Stimulated activated CD4-positive, alpha-beta T cell treated with anti-CD3 and anti-CD28 coated beads, Interleukin-1b, Interleukin-23, amount 100 ng/mL, for 48 hours (primary cell): ENCODE data around the gene CCDC149.

Experiments
- DNase-seq: peaks from one replicate; pipeline ENCODE4 v3.0.0-alpha.2; 2020

The CCDC149 gene

DNA sequence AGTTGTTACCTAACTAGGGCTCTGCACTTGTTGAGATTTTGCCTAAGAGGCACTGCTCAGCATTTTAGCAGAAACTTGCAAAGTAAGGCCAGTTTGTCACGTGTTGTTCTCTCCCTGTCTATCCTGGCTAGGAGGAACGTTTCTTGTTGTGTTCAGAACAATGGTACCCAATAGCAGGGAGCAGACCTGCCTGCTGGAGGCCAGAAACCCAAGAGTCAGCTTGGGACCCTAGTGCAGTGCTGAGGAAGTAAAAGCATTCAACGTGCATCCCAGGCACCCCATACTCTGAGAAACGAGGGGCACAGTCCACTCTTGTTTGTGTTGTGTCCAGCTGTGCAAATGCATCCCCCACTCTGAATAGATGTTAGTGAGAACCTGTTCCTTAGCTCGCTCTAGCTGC, 75.1 kb downstream of the CCDC149 start:
- no peak for DNase-seq

DNA sequence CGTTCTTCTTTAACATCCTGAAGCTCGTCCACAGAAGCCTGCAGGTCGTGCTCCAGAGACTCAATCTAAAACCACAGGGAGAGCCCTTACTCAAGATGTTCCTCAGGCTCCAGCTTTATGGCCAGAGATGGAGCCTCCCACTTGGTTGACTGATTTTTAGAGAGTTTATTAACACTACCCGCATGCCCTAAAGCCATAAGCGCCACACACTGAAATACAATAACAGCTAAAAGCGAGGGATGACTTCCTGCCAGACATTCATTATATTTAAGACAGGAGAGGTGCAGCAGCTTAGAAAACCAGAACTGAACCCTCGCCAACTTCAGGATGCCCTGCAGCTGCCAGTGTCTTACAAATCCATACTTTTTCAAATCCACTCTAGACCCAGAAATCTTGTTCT, 75.5 kb downstream of the CCDC149 start:
- no peak for DNase-seq

GRCh38 chr4:24836661-24837242, 76.1 kb downstream of the CCDC149 start:
- DNase-seq = no peak

DNA sequence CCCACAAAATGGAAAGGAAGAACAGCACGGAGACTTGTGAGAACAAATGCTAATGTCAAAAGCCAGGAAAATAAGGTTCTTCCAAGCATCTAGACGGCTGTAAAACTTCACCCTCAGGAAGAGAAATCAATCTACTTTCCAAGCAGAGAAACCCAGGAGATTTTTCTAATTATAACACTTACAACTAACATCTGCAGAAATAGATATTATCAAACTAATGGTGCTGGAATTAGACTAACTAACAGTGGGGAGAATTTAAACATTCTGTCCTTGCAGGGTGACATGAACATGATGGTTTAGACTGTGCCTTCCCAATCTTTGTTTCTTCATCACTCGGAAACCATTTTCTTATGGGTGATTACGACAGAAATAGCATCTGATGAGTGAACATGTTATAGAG, 77.1 kb downstream of the CCDC149 start:
- no peak for DNase-seq

DNA sequence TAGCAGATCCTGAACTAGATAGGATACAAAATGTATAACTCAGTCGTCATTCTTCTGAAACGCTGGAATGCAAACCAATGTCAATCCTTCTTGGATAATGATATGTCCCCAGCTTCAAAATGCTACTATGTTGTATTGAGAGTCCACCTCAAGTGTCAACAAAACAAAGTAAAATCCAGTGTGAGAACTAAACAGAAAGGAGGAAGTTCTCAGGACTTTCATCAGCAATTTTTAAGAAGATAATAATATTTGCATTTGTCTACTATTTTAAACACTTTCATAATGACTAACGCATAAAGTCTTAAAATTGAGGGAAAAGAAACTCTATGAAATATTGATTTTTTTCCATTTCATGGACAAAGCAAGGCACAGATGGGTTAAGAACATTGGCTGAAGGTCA, 81.2 kb downstream of the CCDC149 start:
- DNase-seq = no peak

GRCh38 chr4:24824720-24825119, 88.1 kb downstream of the CCDC149 start:
- DNase-seq = no peak

GRCh38 chr4:24820541-24820940, 92.3 kb downstream of the CCDC149 start:
- DNase-seq = no peak

GRCh38 chr4:24816797-24817196, 96.0 kb downstream of the CCDC149 start:
- no peak for DNase-seq

GRCh38 chr4:24813732-24814131, 99.1 kb downstream of the CCDC149 start:
- DNase-seq = no peak

DNA sequence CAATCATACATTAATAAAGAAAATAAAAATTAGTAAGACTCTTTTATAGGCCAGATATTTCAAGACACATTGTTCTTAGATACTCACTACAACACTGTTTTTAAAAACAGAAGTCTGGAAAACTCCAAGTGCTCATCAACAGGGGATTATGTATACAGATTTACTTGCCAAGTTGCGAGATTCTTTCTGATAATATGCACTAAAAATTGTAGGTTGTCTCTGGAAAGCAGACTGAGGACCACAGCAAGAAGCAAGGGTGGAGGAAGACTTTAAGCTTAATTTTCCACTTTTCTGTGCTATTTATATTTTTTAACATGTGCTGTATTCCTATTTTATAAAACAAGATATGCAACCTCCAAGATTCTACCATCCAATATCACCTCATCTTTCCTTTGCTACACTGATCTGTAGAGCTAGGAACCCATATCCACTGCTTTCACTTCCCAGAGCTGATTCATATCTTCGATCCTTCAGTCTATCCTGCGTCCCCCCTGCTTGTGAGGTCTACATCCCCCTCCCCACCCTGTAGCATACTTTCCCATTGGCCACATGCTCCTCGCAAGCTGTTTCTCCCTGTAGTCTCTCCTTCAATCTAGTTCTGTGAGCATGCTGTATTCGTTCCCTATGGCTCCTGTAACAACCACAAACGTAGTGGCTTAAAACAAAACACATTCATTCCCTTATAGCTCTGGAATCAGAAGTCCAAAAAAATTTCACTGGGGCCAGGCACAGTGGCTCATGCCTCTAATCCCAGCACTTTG, 101.8 kb downstream of the CCDC149 start:
- DNase-seq = no peak

DNA sequence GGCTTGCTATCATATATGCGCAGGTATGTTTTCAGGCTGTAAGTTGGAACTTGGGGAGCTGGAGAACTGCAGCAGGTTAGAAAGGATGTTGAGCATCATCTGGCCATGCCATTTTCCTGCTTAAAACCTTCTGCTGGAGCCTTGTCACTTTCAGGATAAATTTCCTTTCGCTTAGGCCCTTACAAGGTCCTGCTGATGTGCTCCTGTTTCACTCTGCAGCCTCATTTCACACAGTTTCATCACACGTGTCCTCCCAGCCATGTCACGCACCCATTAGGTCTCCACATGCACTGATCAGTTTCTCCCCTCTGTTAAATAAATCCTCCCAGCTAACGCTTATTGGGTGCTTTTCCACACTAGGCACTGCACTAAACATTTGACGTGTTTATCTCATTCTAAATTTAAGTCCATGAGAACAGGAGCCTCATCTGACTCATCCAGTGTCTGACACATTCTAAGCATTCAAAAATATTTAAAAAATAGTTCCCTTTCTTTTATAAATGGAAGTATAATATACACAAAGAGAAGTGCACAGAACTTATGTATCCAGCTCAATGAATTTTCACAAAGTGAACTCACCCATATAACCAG, 102.9 kb downstream of the CCDC149 start:
- no peak for DNase-seq

DNA sequence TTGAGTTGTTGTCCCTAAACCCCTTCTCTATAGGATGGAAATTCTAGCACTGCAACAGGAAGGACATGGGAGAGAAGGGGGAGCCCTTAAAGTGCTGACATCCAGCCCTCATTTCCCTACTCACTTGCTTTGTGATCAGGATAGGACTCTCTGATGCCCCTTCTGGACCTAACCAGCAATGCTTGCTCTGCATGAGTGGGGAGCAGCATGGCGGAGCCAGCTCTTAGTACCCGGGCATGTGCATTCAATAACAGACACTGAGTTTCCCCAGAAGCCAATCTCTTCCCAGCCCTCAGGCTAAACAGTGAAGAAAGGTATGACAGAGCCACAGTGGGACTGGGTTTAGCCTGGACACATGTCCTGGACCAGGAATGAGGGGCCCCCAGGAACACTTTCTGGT, 103.5 kb downstream of the CCDC149 start:
- no peak for DNase-seq

DNA sequence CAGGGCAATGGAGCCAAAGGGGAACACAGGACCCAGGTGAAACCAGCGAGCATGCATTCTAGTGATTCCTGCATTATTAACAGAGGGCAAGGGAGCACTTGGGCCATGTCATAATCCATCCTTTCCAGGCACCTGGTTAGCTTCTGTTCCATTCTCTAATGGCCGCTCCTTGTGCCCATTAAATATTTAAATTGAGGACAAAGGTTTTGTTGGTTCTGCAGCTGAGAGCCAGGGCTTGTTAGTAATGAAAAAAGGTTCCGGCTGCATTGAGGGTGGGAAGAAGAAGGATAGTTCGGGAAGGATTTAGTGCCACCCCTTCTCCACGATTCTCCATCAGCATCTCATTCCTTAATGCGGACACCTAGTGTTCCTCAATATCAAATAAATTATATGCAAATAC, 103.9 kb downstream of the CCDC149 start:
- DNase-seq = no peak

- no peak for DNase-seq
Observed at GRCh38 chr4:24808261-24808660, 104.6 kb downstream of the CCDC149 start.

DNA sequence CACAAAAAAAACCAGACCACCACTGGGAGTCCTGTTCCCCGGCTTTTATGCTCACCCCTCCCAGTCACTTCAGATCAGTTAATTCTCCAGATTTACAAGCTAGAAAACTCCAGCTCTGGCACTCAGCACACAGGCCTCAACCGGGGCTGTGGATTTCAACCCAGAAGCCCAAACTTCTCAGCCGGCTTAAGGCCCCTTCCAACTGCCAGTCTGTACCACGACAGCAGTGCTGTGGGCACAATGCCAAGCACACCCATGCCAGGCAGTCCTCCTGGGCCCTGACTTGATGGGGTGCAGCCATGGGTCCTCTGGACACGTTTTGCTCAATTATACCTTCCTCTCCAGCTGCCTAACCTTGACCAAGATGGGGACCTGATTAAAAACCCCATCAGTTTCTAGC, 105.2 kb downstream of the CCDC149 start:
- DNase-seq = no peak

DNA sequence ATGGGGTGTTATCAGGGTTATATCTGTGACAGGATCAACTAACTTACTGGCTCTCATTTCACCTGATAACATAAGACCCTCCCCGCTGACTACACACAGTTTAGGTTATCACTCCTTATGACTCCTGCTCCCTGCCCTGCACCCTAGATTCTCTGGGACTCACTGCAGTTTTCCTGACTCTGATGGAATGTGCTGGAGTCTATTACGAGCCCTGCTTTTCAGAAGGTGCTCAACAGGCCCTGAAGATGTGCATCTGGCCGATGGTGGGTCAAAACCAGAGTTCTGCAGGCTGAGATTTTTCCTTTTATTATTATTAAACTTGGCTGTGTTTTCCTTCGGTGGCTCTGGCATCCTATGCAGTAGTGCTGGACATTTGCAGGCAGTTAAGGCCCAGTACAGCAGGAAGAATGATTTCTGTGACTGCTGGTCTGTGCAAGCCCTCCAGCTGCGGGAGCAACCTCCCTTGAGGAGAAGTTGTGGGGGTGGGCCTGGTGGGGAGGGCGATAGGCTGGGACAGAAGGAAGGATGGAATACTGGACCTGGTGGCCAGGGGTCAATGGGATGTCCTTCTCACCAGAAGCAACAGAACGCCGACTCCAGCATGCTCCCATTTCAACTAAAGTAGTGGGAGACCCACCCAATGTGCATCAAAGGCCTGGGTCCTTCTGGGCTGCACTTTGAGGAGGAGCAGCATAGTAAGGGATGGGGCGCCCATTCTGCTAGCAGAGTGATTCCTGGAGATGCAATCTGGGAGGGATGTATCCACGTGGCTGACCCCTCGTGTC, 106.4 kb downstream of the CCDC149 start:
- DNase-seq = no peak

GRCh38 chr4:24805566-24805965, 107.3 kb downstream of the CCDC149 start:
- no peak for DNase-seq

DNA sequence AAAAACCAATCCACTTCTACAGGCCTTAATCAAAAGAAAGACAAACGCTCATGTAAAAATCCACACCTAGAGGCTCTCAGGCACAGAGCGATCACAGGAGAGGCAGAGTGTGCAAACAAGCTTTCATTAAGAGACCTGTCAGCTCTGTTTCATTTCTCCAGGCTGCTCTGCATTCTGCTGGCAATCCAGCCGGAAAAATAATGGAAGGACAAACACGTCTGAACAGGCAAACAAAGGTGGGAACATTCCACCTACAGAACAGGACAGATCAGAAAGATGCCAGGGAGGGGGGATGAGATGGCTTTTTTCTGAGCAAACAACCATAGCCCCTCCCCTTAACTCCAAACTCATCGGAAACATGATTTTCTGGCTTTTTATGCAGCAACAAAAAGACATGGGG, 107.8 kb downstream of the CCDC149 start:
- no peak for DNase-seq

GRCh38 chr4:24802648-24803047, 110.2 kb downstream of the CCDC149 start:
- no peak for DNase-seq

GRCh38 chr4:24801136-24801855, 111.5 kb downstream of the CCDC149 start:
- DNase-seq = no peak

DNA sequence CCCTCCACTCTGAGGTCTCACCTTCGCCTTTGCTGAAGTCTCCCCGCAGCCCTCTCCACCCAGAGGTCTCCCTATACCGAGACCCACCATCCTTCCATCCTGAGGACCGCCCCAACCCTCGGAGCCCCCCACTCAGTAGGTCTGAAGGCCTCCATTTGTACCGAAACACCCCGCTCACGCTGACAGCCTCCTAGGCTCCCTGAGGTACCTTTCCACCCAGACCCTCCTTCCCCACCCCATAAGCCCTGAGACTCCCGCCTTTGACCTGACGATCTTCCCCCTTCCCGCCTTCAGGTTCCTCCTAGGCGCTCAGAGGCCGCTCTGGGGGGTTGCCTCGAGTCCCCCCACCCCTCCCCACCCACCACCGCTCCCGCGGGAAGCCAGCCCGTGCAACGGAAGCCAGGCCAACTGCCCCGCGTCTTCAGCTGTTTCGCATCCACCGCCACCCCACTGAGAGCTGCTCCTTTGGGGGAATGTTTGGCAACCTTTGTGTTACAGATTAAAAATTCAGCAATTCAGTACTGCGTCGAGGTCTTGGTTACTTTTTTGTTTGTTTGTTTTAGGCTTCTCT, 112.4 kb downstream of the CCDC149 start:
- no peak for DNase-seq

GRCh38 chr4:24799544-24800324, 113.1 kb downstream of the CCDC149 start:
- no peak for DNase-seq
